GM19455 (cell line): ENCODE measurements around the gene PLA2G4B.
A peak's percentile ranks its signal among the peaks of the same experiment; 100 is the strongest.

Experiments
- ATAC-seq: cut with Tn5 transposase; IDR thresholded peaks from one replicate; pipeline ENCODE4 v1.9.1; 2021; ENCODE audit not compliant: unreplicated experiment

Gene PLA2G4B

GRCh38 chr15:41885841-41886240 lies 47.2 kb downstream of the PLA2G4B start:
- ATAC-seq: no peak

- no peak for ATAC-seq
These were observed 48.1 kb downstream of the PLA2G4B start for GRCh38 chr15:41886741-41887140.

GRCh38 chr15:41887161-41887560 lies 48.5 kb downstream of the PLA2G4B start:
- ATAC-seq: no peak

GRCh38 chr15:41887893-41888292 lies 49.2 kb downstream of the PLA2G4B start:
- ATAC-seq: no peak

- no peak for ATAC-seq
These were observed 50.1 kb downstream of the PLA2G4B start for GRCh38 chr15:41888662-41889253.

GRCh38 chr15:41890050-41890690 lies 51.5 kb downstream of the PLA2G4B start:
- ATAC-seq: no peak

GRCh38 chr15:41891226-41891625 lies 52.6 kb downstream of the PLA2G4B start:
- no peak for ATAC-seq

- ATAC-seq: no peak
These were observed 53.3 kb downstream of the PLA2G4B start for GRCh38 chr15:41891946-41892345.

- no peak for ATAC-seq
These were observed 54.2 kb downstream of the PLA2G4B start for GRCh38 chr15:41892621-41893421.

GRCh38 chr15:41893422-41894250 lies 55.0 kb downstream of the PLA2G4B start, which contains the start of gene SPTBN5:
Gene SPTBN5 (minus strand): TSS chr15:41894053. CDS start chr15:41893497, 556 bp downstream.
- ATAC-seq: no peak

GRCh38 chr15:41894251-41894790 lies 55.7 kb downstream of the PLA2G4B start:
- no peak for ATAC-seq

- ATAC-seq: peak; percentile 88
These were observed 56.3 kb downstream of the PLA2G4B start for GRCh38 chr15:41894791-41895463.

- no peak for ATAC-seq
These were observed 56.8 kb downstream of the PLA2G4B start for GRCh38 chr15:41895491-41895890.

- ATAC-seq: no peak
These were observed 57.3 kb downstream of the PLA2G4B start for GRCh38 chr15:41895957-41896356.

GRCh38 chr15:41896566-41896965 lies 57.9 kb downstream of the PLA2G4B start:
- no peak for ATAC-seq

GRCh38 chr15:41897363-41897799 lies 58.7 kb downstream of the PLA2G4B start:
- no peak for ATAC-seq
